DOHH2 (cell line): ENCODE measurements around the gene ATOH7.

Experiments used
- H3F3A ChIP-seq: fragments of 200-600 bp; sonication (generic), shearing (Covaris generic); 2 replicates; pipeline ENCODE4 v1.6.0; 2016; ENCODE audit warnings: antibody characterized with exemption, mild to moderate bottlenecking; ENCODE audit not compliant: control insufficient read depth, insufficient read depth
- H3K27ac ChIP-seq: fragments of 200-600 bp; sonication (generic); 2 replicates; pipeline ENCODE4 v1.5.1; 2014; ENCODE audit warnings: low read depth, mild to moderate bottlenecking, low read length, moderate library complexity
- H3K27me3 ChIP-seq: fragments of 200-600 bp; sonication (generic); 2 replicates; pipeline ENCODE4 v1.6.1; 2014; ENCODE audit warnings: mild to moderate bottlenecking, low read length, mixed read lengths; ENCODE audit not compliant: control insufficient read depth
- H3K36me3 ChIP-seq: fragments of 200-600 bp; sonication (generic); 2 replicates; pipeline ENCODE4 v1.6.1; 2014; ENCODE audit warnings: mild to moderate bottlenecking, low read length, moderate library complexity, mixed read lengths; ENCODE audit not compliant: control insufficient read depth
- H3K4me1 ChIP-seq: fragments of 200-600 bp; sonication (generic); 2 replicates; pipeline ENCODE4 v1.6.1; 2014; ENCODE audit warnings: mild to moderate bottlenecking, low read length, mixed read lengths; ENCODE audit not compliant: control insufficient read depth
- H3K4me2 ChIP-seq: fragments of 200-600 bp; sonication (generic); 2 replicates; pipeline ENCODE4 v1.6.0; 2014; ENCODE audit warnings: mild to moderate bottlenecking, low read length, moderate library complexity
- H3K4me3 ChIP-seq: fragments of 200-600 bp; sonication (generic); 2 replicates; pipeline ENCODE4 v1.5.1; 2014; ENCODE audit warnings: mild to moderate bottlenecking, low read length, mixed read lengths
- H3K79me2 ChIP-seq: fragments of 200-600 bp; sonication (generic); 2 replicates; pipeline ENCODE4 v1.6.1; 2014; ENCODE audit warnings: mild to moderate bottlenecking, low read length, mixed read lengths; ENCODE audit not compliant: control insufficient read depth
- H3K9me2 ChIP-seq: fragments of 200-600 bp; sonication (generic); replicated peaks from 2 replicates; pipeline ENCODE4 v1.6.1; 2014; ENCODE audit warnings: mild to moderate bottlenecking, low read length, mixed read lengths; ENCODE audit not compliant: control insufficient read depth
- H3K9me3 ChIP-seq: fragments of 200-600 bp; sonication (generic); 2 replicates; pipeline ENCODE4 v1.6.1; 2014; ENCODE audit warnings: antibody characterized with exemption, low read length, mixed read lengths; ENCODE audit not compliant: control insufficient read depth, insufficient read depth
- H4K20me1 ChIP-seq: fragments of 200-600 bp; sonication (generic); 2 replicates; pipeline ENCODE4 v1.6.0; 2014; ENCODE audit warnings: low read depth, mild to moderate bottlenecking, antibody characterized with exemption, low read length, moderate library complexity; ENCODE audit not compliant: control insufficient read depth, insufficient read depth
- EZH2phosphoT487 ChIP-seq: fragments of 200-600 bp; sonication (generic); IDR thresholded peaks from 2 replicates; pipeline ENCODE4 v1.6.1; 2017; ENCODE audit warnings: borderline replicate concordance, mild to moderate bottlenecking, antibody characterized with exemption, low read length, moderate library complexity, mixed read lengths
- TF ChIP-seq, protein P1 (sequence below): fragments of 200-600 bp; sonication (generic); IDR thresholded peaks from one replicate; pipeline ENCODE4 v1.5.1; 2014; ENCODE audit warnings: antibody characterized with exemption, mild to moderate bottlenecking, low read depth, low read length; ENCODE audit not compliant: poor library complexity, severe bottlenecking

ATOH7 gene

DNA sequence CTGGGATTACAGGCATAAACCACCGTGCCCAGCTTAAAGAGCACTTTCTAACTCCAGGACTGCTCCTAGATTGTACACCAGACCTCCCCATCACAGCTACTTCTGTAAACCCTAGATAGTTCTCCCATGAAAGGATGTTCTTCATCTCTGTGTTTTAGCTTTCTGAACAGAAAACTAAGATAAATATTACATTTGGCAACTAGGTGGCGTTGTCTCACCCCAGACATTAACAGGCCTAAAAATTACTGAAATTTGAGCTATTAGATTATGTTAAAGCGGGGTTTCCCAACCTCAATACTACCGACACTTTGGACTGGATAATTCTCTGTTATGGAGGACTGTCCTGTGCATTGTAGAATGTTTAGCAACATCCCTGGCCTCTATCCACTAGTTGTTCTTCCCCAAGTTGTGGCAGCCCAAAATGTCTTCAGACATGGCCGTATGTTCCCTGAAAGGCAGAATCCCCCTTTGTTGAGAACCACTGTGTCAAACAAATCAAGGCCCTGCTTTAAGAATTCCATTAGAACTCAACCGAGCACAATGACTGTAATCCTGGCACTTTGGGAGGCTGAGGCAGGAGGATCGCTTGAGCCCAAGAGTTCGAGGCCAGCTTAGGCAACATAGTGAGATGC is 19.1 kb downstream of the ATOH7 start:
- no peaks in the 10 kb centered on the region for H3K9me2 ChIP-seq
- TF ChIP-seq EZH2phosphoT487, result no peak
- TF ChIP-seq, protein P1, sequence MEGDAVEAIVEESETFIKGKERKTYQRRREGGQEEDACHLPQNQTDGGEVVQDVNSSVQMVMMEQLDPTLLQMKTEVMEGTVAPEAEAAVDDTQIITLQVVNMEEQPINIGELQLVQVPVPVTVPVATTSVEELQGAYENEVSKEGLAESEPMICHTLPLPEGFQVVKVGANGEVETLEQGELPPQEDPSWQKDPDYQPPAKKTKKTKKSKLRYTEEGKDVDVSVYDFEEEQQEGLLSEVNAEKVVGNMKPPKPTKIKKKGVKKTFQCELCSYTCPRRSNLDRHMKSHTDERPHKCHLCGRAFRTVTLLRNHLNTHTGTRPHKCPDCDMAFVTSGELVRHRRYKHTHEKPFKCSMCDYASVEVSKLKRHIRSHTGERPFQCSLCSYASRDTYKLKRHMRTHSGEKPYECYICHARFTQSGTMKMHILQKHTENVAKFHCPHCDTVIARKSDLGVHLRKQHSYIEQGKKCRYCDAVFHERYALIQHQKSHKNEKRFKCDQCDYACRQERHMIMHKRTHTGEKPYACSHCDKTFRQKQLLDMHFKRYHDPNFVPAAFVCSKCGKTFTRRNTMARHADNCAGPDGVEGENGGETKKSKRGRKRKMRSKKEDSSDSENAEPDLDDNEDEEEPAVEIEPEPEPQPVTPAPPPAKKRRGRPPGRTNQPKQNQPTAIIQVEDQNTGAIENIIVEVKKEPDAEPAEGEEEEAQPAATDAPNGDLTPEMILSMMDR, result peak; percentile 76
- H3K4me3 ChIP-seq, result no peak overlapping the region
- no peaks in the 10 kb centered on the region for H4K20me1 ChIP-seq
- H3K4me1 ChIP-seq, result peaks cover 18% of the 10 kb centered on the region
- no peaks in the 10 kb centered on the region for H3K9me3 ChIP-seq
- H3K27ac ChIP-seq, result no peak overlapping the region
- H3K79me2 ChIP-seq, result no peaks in the 10 kb centered on the region
- no peaks in the 10 kb centered on the region for H3K27me3 ChIP-seq
- H3F3A ChIP-seq, result no peaks in the 10 kb centered on the region
- no peaks in the 10 kb centered on the region for H3K36me3 ChIP-seq
- peak overlapping the region; percentile 25; the same call in 1 of the 2 replicates for H3K4me2 ChIP-seq

DNA sequence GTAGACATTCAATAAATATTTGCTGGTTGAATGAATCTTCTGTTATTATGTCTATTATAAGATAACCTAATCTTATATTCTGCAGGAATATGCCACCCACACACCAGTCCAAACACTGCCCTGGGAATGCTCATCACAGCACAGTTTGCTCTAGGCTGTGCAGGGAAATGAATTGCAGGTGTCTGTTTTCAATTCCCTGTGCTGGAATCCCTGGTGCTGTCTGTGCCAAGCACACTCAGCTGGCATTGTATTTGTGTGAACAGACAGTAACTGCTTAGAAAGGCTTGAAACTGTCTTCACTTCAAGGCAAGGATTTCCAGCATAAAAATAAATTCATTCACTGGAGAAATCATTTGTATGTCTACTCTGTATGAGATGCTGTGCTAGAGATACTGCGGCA is 20.2 kb downstream of the ATOH7 start:
- no peaks in the 10 kb centered on the region for H3K9me2 ChIP-seq
- no peak overlapping the region for H3K4me3 ChIP-seq
- TF ChIP-seq, protein P1, result no peak
- no peak for TF ChIP-seq EZH2phosphoT487
- H3K36me3 ChIP-seq, result no peaks in the 10 kb centered on the region
- peaks cover 18% of the 10 kb centered on the region for H3K4me1 ChIP-seq
- no peaks in the 10 kb centered on the region for H3K79me2 ChIP-seq
- no peaks in the 10 kb centered on the region for H4K20me1 ChIP-seq
- no peaks in the 10 kb centered on the region for H3K9me3 ChIP-seq
- H3F3A ChIP-seq, result no peaks in the 10 kb centered on the region
- no peak overlapping the region for H3K27ac ChIP-seq
- no peak overlapping the region for H3K4me2 ChIP-seq
- H3K27me3 ChIP-seq, result no peaks in the 10 kb centered on the region

DNA sequence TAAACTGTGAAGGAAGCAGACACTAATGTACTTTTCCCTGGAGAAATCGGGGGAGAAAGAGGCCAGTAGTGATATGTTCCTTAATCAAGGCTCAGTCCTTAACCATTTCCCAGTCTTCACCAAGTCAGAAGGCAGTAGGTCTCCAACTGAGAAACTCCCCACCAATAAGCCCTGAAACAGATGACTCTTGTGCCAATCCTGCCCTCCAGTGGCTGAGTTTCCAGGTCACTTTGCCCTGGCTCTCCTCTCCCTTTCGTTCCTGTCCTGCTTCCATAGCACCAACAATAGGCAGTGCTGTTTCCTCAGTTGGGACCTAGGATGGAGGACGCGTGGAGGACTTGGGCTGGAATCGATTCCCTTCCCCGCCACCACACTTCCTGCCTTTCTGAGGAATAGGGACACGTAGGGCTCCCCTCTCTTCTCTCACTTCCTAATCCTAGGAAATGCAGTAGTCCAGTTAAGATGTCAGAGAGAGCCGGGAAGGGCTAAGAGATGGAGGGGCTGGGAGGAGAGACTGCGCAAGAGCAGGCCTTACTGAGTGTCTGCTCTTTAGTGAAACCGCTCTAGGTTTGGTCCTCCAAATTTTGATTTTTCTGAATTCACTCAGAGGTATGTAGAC is 23.4 kb downstream of the ATOH7 start:
- no peaks in the 10 kb centered on the region for H4K20me1 ChIP-seq
- peaks cover 3% of the 10 kb centered on the region; the same call in 1 of the 2 replicates for H3K27me3 ChIP-seq
- H3K4me1 ChIP-seq, result peaks cover 18% of the 10 kb centered on the region
- H3K4me2 ChIP-seq, result no peak overlapping the region
- H3K9me3 ChIP-seq, result no peaks in the 10 kb centered on the region
- no peak overlapping the region for H3K4me3 ChIP-seq
- TF ChIP-seq, protein P1, result peak; percentile 67
- no peak for TF ChIP-seq EZH2phosphoT487
- H3K36me3 ChIP-seq, result no peaks in the 10 kb centered on the region
- no peaks in the 10 kb centered on the region for H3K79me2 ChIP-seq
- H3K9me2 ChIP-seq, result no peaks in the 10 kb centered on the region
- no peak overlapping the region for H3K27ac ChIP-seq
- no peaks in the 10 kb centered on the region for H3F3A ChIP-seq
